Gastroesophageal sphincter (tissue), 4 donors: ENCODE measurements around the gene RBM46. TPM values are rescaled to one million over a fixed set of nuclear protein-coding genes. Genes with fewer than 3 reads are reported as not detected.

Experiments used
- ATAC-seq: fragments of 150-250 bp; one replicate; pipeline ENCODE4 v1.9.1; 2016; ENCODE audit warnings: mild to moderate bottlenecking, moderate library complexity
- H3K27ac ChIP-seq, 4 donors: fragments of 200-600 bp; sonication (generic) in 3 of 4; 1 replicate in 3 of 4; 2 replicates in 1 of 4; pipeline ENCODE4 v1.5.1; 2016 to 2019
- H3K27me3 ChIP-seq: fragments of 200-600 bp; sonication (generic); one replicate; pipeline ENCODE4 v1.5.1; 2019
- H3K36me3 ChIP-seq, 2 donors: fragments of 200-600 bp; sonication (generic); one replicate each; pipeline ENCODE4 v1.5.1; 2019; ENCODE audit warnings: control low read depth in 1 of 2
- H3K4me1 ChIP-seq, 3 donors: fragments of 200-600 bp; sonication (generic); 1 replicate in 2 of 3; 2 replicates in 1 of 3; pipeline ENCODE4 v1.5.1; 2016 to 2019; ENCODE audit warnings: control low read depth in 2 of 3
- H3K4me3 ChIP-seq, 2 donors: fragments of 200-600 bp; sonication (generic); one replicate each; pipeline ENCODE4 v1.5.1; 2019; ENCODE audit warnings: mild to moderate bottlenecking in 1 of 2, moderate library complexity in 1 of 2
- H3K9me3 ChIP-seq, 3 donors: fragments of 200-600 bp; sonication (generic); one replicate each; pipeline ENCODE4 v1.5.1; 2017 to 2019; ENCODE audit warnings: control low read depth in 2 of 3
- EP300 ChIP-seq: sonication (generic); formaldehyde crosslinking; IDR thresholded peaks from one replicate; pipeline ENCODE4 v1.6.1; 2017; ENCODE audit warnings: antibody characterized with exemption, mild to moderate bottlenecking
- POLR2A ChIP-seq, 2 donors: fragments of 450-650 bp; IDR thresholded peaks; one replicate each; pipeline ENCODE4 v1.6.1; 2017; ENCODE audit warnings: antibody characterized with exemption in 2 of 2, mild to moderate bottlenecking in 2 of 2, moderate library complexity in 1 of 2
- POLR2AphosphoS5 ChIP-seq: sonication (generic); formaldehyde crosslinking; IDR thresholded peaks from one replicate; pipeline ENCODE4 v1.6.1; 2017; ENCODE audit warnings: antibody characterized with exemption
- WGBS, 2 donors: methylation state at CpG; one replicate each; pipeline ENCODE4 v1.1.5; 2018; ENCODE audit warnings: low coverage in 1 of 2; 5-methylcytosine and 5-hydroxymethylcytosine counted together
- total RNA-seq, 4 donors: library from RNA; depleted of rRNA; stranded (reverse); fragments of >200 nt; gene quantifications; one replicate each; pipeline ENCODE4 v1.1.0, GENCODE V29; 2016
- TF ChIP-seq, protein P1 (sequence below), 4 experiments: fragments of 200-600 bp in 2 of 4; fragments of 450-650 bp in 2 of 4; sonication (generic) in 1 of 4; IDR thresholded peaks; one replicate each; pipeline ENCODE4 v1.5.1; 2017 to 2019; ENCODE audit warnings: antibody characterized with exemption in 4 of 4, mild to moderate bottlenecking in 2 of 4, moderate library complexity in 2 of 4

RBM46 gene
- total RNA-seq, 4 donors from 2014 or later, result 0.08 TPM; not detected in 3

DNA sequence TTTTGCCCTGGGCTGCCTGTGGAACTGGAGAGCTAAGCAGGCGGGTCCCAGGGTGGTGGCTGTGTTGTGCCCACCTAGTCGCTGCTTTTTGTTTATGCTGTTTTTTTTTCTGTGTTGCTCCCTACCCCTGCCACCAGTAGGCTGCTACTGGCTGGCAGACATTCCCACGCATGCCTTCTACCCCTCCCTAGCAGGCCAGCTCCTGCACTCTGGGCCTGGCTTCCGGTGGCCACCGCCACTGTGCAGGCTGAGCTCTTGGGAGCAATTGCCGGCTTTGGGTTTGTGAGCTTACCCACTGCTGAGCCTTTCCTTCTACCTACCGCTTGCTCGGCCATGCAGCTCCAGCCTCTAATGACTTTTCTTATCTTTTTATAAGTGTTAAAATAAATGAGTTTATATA lies 57.6 kb downstream of the RBM46 start:
- Histone ChIP-seq H3K27ac (no peak overlapping the region), H3K4me1 (no peaks in the 10 kb centered on the region), H3K9me3 (peaks cover 0 to 16% (median 0%) of the 10 kb centered on the region in 3 donors), H3K36me3 (no peaks in the 10 kb centered on the region), H3K27me3 (no peaks in the 10 kb centered on the region), H3K4me3 (no peak overlapping the region)
- WGBS, 2 donors, result 44 to 86% methylated on average over 3 to 8 of the region's 8 CpGs
- TF ChIP-seq POLR2A (IDR thresholded peaks at IDR 0.05) (no peak), EP300 (no peak), POLR2AphosphoS5 (no peak)
- TF ChIP-seq, protein P1, sequence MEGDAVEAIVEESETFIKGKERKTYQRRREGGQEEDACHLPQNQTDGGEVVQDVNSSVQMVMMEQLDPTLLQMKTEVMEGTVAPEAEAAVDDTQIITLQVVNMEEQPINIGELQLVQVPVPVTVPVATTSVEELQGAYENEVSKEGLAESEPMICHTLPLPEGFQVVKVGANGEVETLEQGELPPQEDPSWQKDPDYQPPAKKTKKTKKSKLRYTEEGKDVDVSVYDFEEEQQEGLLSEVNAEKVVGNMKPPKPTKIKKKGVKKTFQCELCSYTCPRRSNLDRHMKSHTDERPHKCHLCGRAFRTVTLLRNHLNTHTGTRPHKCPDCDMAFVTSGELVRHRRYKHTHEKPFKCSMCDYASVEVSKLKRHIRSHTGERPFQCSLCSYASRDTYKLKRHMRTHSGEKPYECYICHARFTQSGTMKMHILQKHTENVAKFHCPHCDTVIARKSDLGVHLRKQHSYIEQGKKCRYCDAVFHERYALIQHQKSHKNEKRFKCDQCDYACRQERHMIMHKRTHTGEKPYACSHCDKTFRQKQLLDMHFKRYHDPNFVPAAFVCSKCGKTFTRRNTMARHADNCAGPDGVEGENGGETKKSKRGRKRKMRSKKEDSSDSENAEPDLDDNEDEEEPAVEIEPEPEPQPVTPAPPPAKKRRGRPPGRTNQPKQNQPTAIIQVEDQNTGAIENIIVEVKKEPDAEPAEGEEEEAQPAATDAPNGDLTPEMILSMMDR (IDR thresholded peaks at IDR 0.05), result no peak
- no peak for ATAC-seq

DNA sequence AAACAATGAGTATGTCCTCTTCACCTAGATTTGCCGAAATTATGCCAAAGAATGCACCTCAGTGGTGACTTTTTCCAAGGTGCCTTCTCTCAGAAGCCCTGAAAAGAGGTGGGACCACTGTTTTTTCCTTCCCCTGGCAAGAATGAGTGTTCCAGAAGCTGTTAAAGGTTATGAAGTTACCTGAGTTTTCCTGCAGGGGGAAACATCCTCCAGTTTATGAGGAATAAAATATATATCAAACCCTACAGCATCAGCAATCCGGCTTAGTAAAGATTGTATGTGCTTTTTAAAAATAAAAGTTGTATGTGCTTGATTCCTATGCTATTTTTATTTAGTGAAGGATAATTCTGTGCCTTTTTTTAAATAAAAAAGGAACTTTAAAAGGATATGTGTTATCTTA lies 73.3 kb downstream of the RBM46 start:
- Histone ChIP-seq H3K36me3 (no peaks in the 10 kb centered on the region), H3K4me3 (no peak overlapping the region), H3K4me1 (no peaks in the 10 kb centered on the region), H3K9me3 (no peaks in the 10 kb centered on the region), H3K27ac (no peak overlapping the region), H3K27me3 (no peaks in the 10 kb centered on the region)
- ATAC-seq, result no peak
- 34% methylated on average over 2 of the region's 2 CpGs; no CpG with 5 or more reads in 1 of the 2 donors for WGBS, 2 donors
- TF ChIP-seq POLR2A (IDR thresholded peaks at IDR 0.05), result no peak
- no peak for TF ChIP-seq EP300
- TF ChIP-seq, protein P1 (IDR thresholded peaks at IDR 0.05), result no peak
- no peak for TF ChIP-seq POLR2AphosphoS5

DNA sequence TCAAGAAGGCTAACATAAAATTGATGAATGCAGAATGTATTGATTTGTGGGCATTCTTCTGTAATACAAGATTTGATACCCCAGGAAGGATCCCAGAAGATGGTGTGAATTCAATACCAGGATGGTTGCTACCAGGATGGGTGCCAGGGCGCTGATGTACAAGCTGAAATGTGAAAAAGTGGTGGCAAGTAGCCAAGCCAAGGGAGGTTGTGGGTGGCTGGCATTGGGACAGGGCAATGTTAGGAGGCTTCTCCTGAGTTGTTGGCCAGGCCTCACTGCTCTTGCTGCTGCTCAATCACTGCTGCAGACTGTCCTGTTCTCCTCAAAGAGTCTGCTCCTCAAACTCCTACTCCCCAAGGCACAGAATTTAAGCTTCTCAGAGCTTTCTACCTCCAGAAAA lies 77.1 kb downstream of the RBM46 start:
- no peaks in the 10 kb centered on the region for H3K4me1 ChIP-seq
- 100% methylated on average over 1 of the region's 1 CpG; no CpG with 5 or more reads in 1 of the 2 donors for WGBS, 2 donors
- TF ChIP-seq, protein P1 (IDR thresholded peaks at IDR 0.05), result no peak
- TF ChIP-seq POLR2A (IDR thresholded peaks at IDR 0.05) (no peak), EP300 (no peak), POLR2AphosphoS5 (no peak)
- H3K27ac ChIP-seq, result no peak overlapping the region
- peaks cover 0 to 9% (median 0%) of the 10 kb centered on the region in 3 donors for H3K9me3 ChIP-seq
- H3K4me3 ChIP-seq, result no peak overlapping the region
- ATAC-seq, result no peak
- no peaks in the 10 kb centered on the region for H3K27me3 ChIP-seq
- no peaks in the 10 kb centered on the region for H3K36me3 ChIP-seq

DNA sequence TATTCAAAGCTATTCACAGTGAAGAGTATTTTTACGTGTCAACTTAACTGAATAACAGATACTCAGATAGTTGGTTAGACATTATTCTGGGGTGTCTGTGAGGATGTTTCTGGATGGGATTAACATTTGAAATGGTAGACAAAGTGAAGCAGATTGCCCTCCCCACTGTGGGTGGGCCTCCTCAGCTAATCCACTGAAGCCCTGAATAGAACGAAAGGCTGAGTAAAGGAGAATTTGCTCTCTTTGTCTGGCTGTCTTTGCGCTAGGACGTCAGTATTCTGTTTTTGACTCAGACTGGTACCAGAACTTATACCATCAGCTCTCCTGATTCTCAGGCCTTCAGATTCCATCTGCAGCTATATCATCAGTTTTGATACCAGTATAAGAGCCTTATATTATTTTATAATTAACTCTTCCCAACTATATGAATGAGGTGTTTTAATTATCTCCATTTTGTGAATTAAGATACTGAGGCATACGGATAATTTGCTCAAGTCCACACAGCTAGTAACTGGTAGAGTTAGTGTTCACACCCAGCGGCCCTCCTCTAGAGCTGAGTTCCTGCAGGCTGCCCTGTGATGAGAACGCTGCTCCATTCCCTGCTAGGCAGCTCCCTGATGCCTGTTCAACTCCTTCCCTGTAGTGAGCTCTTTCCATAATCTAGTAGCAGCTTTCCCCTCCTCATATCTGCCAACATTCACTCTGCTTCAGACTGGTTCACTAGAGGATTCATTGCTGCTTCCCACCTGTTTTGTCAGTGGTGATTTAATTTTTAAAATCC lies 87.5 kb downstream of the RBM46 start:
- no peak for TF ChIP-seq EP300
- TF ChIP-seq POLR2A (IDR thresholded peaks at IDR 0.05), result no peak
- TF ChIP-seq, protein P1 (IDR thresholded peaks at IDR 0.05), result no peak
- TF ChIP-seq POLR2AphosphoS5, result no peak
- no peak overlapping the region for H3K27ac ChIP-seq
- no peak overlapping the region for H3K4me3 ChIP-seq
- H3K4me1 ChIP-seq, result no peaks in the 10 kb centered on the region
- H3K9me3 ChIP-seq, result peaks cover 0 to 7% (median 0%) of the 10 kb centered on the region in 3 donors
- H3K36me3 ChIP-seq, result no peaks in the 10 kb centered on the region
- no peaks in the 10 kb centered on the region for H3K27me3 ChIP-seq
- WGBS, 2 donors, result 58 to 68% methylated on average over 5 to 7 of the region's 7 CpGs
- ATAC-seq, result no peak

DNA sequence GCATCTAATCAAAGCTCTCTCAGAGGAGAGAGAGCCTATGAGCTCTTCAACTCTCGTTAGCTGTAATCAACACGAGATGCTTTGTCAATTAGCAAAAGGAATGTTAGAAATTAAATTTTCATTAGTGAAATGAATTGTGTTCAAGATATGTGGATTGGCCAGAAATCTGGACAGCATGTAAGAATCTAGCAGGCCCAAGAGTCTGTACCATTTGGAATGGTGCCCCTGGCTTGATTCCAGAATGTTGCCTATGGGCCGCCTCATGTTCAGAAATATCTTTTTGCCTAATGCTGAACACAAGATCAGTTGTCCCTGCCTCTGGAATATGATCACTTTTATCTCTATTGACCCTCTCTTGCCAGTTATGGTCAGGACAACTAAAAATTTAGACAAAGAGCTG lies 88.2 kb downstream of the RBM46 start:
- Histone ChIP-seq H3K27me3 (no peaks in the 10 kb centered on the region), H3K4me1 (no peaks in the 10 kb centered on the region), H3K9me3 (peaks cover 0 to 9% (median 0%) of the 10 kb centered on the region in 3 donors), H3K36me3 (no peaks in the 10 kb centered on the region), H3K4me3 (no peak overlapping the region), H3K27ac (no peak overlapping the region)
- no peak for ATAC-seq
- WGBS, 2 donors, result 64 to 83% methylated on average over 1 to 3 of the region's 3 CpGs
- TF ChIP-seq POLR2A (IDR thresholded peaks at IDR 0.05) (no peak), EP300 (no peak), POLR2AphosphoS5 (no peak)
- TF ChIP-seq, protein P1 (IDR thresholded peaks at IDR 0.05), result no peak
